ENCODE measurements around the gene XCL1. TPM values are rescaled to one million over a fixed set of nuclear protein-coding genes. Genes with fewer than 3 reads are reported as not detected.

The XCL1 gene, protein sequence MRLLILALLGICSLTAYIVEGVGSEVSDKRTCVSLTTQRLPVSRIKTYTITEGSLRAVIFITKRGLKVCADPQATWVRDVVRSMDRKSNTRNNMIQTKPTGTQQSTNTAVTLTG
- total RNA-seq = not detected in 2 replicates

DNA sequence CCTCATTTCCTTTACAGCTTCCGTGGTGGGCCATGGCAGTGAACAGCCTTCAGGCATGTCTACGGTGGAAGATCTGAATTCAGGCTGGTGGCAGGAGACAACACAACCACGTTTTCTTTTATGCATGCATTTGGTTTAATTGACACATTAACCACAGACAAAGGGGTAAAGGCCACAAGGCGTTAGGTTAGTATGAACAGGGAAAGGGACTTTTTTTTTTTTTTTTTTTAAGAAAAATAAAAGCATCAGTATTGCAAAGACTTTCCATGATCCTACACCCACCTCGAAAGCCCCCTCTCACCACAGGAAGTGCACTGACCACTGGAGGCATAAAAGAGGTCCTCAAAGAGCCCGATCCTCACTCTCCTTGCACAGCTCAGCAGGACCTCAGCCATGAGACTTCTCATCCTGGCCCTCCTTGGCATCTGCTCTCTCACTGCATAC lies at the start of gene XCL1:
TSS of gene XCL1 (plus strand) at position 361 of the 444 bp plus-strand sequence. CDS start at position 394, 33 bp downstream.

DNA sequence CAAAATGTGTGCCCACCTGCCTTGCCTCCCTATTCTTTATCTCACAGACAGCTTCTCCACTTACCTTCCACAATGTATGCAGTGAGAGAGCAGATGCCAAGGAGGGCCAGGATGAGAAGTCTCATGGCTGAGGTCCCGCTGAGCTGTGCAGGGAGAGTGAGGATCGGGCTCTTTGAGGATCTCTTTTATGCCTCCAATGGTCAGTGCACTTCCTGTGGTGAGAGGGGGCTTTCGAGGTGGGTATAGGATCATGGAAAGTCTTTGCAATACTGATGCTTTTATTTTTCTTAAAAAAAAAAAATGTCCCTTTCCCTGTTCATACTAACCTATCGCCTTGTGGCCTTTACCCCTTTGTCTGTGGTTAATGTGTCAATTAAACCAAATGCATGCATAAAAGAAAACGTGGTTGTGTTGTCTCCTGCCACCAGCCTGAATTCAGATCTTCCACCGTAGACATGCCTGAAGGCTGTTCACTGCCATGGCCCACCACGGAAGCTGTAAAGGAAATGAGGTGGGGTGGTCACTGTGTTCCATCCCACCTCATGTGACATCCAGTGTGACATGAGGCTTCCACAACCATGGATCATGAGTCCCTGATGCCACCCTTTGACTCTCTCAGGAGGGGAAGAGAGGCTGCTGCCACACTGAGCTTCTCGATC lies 32.4 kb upstream of the XCL1 start, which contains the start of gene XCL2:
TSS of gene XCL2 (minus strand) at position 158 of the 659 bp plus-strand sequence. CDS start at position 125, 33 bp downstream.

Other genes with a start within 250 kb of the XCL1 start
- gene XCL2, start 32.6 kb upstream of the XCL1 start, total RNA-seq = not detected in 2 replicates
- gene DPT, start 152.6 kb downstream of the XCL1 start, total RNA-seq = not detected in 2 replicates

Measured in airway epithelial cell (primary cell).